DMS153 treated with DMSO at 0.1 percent for 48 hours (cell line): ENCODE data around the gene SAP130.

ENCODE experiments used
- DNase-seq: peaks from one replicate; lab custom pipeline; 2025; ENCODE audit not compliant: unreplicated experiment; lab: John Stamatoyannopoulos, UW

The SAP130 gene

GRCh38 chr2:128027801-128028667 is at the start of gene SAP130:
TSS of gene SAP130 (minus strand) at chr2:128028059. CDS start at chr2:128026292, 1,767 bp downstream.
- DNase-seq, result peak; percentile 86

- DNase-seq, result no peak
Measured at GRCh38 chr2:128076461-128077106, 48.7 kb upstream of the SAP130 start.

GRCh38 chr2:128073278-128073677 is 45.4 kb upstream of the SAP130 start:
- DNase-seq, result no peak

- no peak for DNase-seq
Measured at GRCh38 chr2:128069769-128070168, 41.9 kb upstream of the SAP130 start.

GRCh38 chr2:128064353-128064752 is 36.5 kb upstream of the SAP130 start:
- no peak for DNase-seq

- DNase-seq, result no peak
Measured at GRCh38 chr2:128062571-128062970, 34.7 kb upstream of the SAP130 start.

GRCh38 chr2:128058114-128058513 is 30.3 kb upstream of the SAP130 start:
- DNase-seq, result no peak

- no peak for DNase-seq
Measured at GRCh38 chr2:128057334-128057733, 29.5 kb upstream of the SAP130 start.

GRCh38 chr2:128054104-128054885 is 26.4 kb upstream of the SAP130 start:
- DNase-seq, result no peak

- DNase-seq, result no peak
Measured at GRCh38 chr2:128053331-128053730, 25.5 kb upstream of the SAP130 start.

GRCh38 chr2:128043041-128043440 is 15.2 kb upstream of the SAP130 start:
- no peak for DNase-seq

- DNase-seq, result no peak
Measured at GRCh38 chr2:128041561-128041960, 13.7 kb upstream of the SAP130 start.

- no peak for DNase-seq
Measured at GRCh38 chr2:128040166-128040771, 12.4 kb upstream of the SAP130 start.

GRCh38 chr2:128039535-128039934 is 11.7 kb upstream of the SAP130 start:
- no peak for DNase-seq

- DNase-seq, result no peak
Measured at GRCh38 chr2:128038411-128038810, 10.6 kb upstream of the SAP130 start.

- DNase-seq, result no peak
Measured at GRCh38 chr2:128037649-128038048, 9.8 kb upstream of the SAP130 start.

- DNase-seq, result no peak
Measured at GRCh38 chr2:128036748-128037607, 9.1 kb upstream of the SAP130 start.

- no peak for DNase-seq
Measured at GRCh38 chr2:128032092-128032491, 4.2 kb upstream of the SAP130 start.

- DNase-seq, result no peak
Measured at GRCh38 chr2:128028668-128029054, 802 bp upstream of the SAP130 start.

GRCh38 chr2:128027278-128027800 is 520 bp downstream of the SAP130 start:
- DNase-seq, result peak; percentile 89
